Lower leg skin (tissue), 4 donors: ENCODE measurements around the gene PLA2G2C. TPM values are rescaled to one million over a fixed set of nuclear protein-coding genes. Genes with fewer than 3 reads are reported as not detected.

Experiments
- total RNA-seq, 4 donors: library from RNA; depleted of rRNA; stranded (reverse); fragments of >200 nt; gene quantifications; one replicate each; pipeline ENCODE4 v1.1.0, GENCODE V29; 2016

PLA2G2C gene
- total RNA-seq, 4 donors from 2014 or later: 0.10 TPM; not detected in 3

Other genes starting within 250 kb of the PLA2G2C start
- 10 to 100 TPM in 2 of 4 donors, 1 to 10 TPM in 2; 6.0 to 14.0 (median 10.3) TPM for gene PLA2G2A, start 206.9 kb downstream of the PLA2G2C start, total RNA-seq
- 1 to 10 TPM in 1 of 4 donors, under 1 TPM in 1, not detected in 2; 0.78 to 4.0 TPM for gene PLA2G5, start 116.3 kb downstream of the PLA2G2C start, total RNA-seq
- not detected for gene PLA2G2D, start 67.0 kb downstream of the PLA2G2C start, total RNA-seq
- gene PLA2G2F, start 47.2 kb downstream of the PLA2G2C start, total RNA-seq: 10 to 100 TPM; 19.9 to 29.0 (median 24.6) TPM
- under 1 TPM in 3 of 4 donors, not detected in 1; 0.12 to 0.91 (median 0.81) TPM for gene UBXN10, start 422 bp downstream of the PLA2G2C start, total RNA-seq
- gene VWA5B1, start 104.4 kb upstream of the PLA2G2C start, total RNA-seq: not detected